ENCODE data around the gene EIF4G3.
"Not testable (repeated sequence)": the region's sequence is repeated elsewhere in the genome, so short reads cannot be mapped to it uniquely, and the experiment has no call there.

EIF4G3 gene

DNA sequence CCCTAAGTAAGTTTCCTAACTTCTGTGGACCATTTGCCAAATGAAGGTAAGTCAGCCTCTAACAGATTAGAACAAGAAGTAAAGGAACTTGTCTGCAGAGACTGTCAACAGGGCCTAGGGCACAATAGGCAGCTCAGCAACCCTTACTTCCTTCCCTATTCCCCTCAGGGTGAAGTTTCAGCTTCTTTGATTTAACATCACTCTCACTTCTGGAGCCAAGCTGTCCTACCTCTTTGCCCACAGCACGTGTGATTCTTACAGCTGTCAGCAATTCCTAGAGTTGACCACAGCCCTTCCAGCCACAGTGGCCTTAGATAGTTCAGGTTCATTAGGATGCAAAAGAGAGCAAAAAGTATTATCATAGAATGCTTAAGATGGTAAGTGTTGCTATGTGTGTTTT lies 7.6 kb upstream of the EIF4G3 start:
- DNase-seq (ENCODE audit: low read depth) = no peak

DNA sequence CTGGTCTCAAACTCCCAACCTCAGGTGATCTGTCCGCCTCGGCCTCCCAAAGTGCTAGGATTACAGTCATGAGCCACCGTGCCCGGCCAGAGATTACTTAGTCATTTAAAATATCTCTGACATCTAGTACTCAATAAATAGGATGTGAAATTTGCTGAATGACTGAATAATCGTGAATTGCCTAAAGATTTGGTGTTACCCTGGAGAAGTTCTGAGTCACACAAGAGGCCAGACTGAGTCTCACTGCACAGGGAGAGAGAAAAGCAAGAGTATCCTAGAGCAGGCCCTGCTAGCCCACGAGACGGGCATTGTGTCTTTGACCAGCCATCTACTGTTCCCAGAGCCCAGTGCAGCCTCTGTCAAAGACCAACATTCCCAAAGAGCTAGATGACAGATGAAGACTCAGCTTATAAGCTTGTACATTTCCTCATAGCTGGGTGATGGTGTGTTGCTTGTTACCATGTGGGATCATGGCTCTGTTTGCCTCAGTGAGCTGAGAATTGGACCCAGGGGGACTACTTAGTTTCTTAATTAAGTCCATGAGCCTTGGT lies 5.6 kb upstream of the EIF4G3 start:
- DNase-seq (ENCODE audit: low read depth) = peak; percentile 67

GRCh38 chr1:21178271-21178670 lies 1.6 kb upstream of the EIF4G3 start:
- DNase-seq (ENCODE audit: low read depth) = not testable (repeated sequence)

DNA sequence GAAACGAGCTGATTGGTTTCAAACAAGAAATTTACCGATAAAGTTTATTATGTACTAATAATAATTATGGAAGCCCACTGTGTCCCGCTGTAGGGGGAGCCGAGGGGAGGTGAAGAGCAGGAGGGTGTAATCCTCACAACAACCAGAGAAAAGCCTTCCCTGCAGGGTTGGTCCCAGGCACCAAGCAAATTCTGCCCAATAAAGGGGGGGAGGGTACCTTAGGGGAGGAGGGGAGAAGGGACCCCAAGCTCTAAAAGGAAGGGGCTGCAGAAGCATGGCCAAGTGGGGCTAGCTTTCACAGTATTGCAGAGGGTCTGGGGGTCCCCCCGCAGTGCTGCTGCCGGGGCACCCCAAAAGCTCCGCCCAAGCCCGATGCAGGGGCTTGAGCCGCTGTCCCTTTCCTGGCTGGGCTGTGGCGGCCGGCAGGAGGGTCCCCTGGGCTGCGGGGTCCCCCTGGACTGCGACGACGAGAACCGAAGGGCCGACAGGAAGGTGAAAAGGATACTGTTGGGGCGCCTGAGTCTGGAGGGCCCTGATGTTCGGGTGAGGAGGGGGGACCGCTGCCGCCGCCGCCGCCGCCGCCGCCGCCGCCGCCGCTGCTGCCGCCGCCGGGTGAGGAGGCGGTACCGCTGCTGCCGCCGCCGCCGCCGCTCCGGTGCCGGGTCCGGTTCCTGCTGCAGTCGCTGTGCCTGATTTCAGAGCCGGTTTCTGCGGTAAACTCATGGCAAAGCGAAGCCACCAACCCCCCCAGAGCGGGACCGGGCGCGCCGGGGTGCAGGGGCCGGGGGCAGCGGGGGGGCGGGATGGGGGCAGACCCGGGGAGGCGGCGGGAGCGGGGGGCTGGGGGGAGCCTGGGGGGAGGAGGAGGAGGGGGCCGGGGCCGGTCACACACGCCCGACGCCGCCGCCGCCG lies 771 bp downstream of the EIF4G3 start:
- no peak for DNase-seq (ENCODE audit: low read depth)

- peak; percentile 31 for DNase-seq (ENCODE audit: low read depth)
Observed at GRCh38 chr1:21175324-21175669, 1.4 kb downstream of the EIF4G3 start.

- DNase-seq (ENCODE audit: low read depth) = peak; percentile 79
Observed at GRCh38 chr1:21174654-21175323, 1.9 kb downstream of the EIF4G3 start.

DNA sequence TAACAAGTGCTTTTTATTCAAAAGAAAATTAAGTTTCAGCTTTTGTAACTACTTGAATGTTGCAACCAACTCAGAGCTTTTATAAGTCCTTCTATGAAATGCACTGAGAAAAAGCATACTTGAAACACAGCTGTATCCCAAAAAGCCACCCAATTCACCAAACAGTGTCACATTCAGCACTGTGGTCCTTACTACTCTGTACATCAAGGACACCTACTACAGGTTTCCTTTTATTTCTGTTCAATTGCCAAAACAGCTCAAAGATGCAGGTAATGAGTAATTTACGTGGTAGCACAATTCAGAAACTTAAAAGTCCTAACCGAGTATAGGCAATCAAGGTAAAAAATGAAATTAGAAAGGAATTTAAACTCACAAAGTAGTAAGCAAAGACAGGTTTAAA lies 2.5 kb downstream of the EIF4G3 start:
- DNase-seq (ENCODE audit: low read depth) = no peak

DNA sequence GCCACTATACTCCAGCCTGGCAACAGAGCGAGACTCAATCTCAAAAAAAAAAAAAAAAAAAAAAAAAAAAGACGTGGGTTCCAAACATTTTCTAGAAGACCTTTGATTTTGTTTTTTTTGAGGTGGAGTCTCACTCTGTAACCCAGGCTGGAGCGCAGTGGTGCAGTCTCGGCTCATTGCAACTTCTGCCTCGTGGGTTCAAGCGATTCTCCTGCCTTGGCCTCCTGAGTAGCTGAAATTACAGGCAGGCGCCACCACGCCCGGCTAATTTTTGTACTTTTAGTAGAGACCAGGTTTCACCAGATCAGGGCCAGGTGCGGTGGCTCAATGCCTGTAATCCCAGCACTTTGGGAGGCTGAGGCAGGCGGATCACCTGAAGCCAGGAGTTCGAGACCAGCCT lies 3.6 kb downstream of the EIF4G3 start:
- DNase-seq (ENCODE audit: low read depth) = not testable (repeated sequence)

- DNase-seq (ENCODE audit: low read depth) = peak; percentile 77
Observed at GRCh38 chr1:21170837-21171236, 5.9 kb downstream of the EIF4G3 start.

DNA sequence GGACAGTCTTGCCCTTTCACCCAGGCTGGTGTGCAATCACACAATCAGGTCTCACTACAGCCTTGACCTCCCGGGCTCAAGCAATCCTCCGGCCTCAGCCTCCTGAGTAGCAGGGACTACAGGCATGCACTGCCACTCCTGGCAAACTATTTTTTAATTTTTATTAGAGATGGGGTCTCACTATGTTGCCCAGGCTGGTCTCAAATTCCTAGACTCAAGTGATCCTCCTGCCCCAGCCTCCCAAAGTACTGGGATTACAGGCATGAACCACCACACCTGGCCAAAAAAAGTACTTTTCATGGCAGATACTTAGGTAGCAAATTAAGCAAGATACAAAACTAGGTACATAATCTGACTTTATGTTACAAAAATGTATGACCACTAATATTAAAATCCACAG lies 8.3 kb downstream of the EIF4G3 start:
- no peak for DNase-seq (ENCODE audit: low read depth)

DNA sequence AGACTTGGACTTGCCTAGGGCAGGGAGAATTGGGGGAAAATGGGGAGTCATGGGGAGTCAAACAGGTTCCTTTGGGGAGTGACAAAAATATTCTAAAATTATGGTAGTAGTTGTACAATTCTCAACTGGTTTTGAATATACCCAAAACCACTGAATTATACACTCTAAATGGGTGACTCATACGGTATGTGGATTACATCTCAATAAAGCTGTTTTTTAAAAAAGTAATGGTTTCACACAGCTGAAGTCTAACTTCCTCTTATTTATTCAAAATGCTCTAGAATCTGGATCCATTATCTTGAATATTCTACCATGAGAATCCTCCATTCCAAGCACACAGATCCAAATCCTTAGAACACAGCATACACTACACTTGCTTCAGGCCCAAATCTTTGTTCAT lies 11.1 kb downstream of the EIF4G3 start:
- no peak for DNase-seq (ENCODE audit: low read depth)

GRCh38 chr1:21165076-21165475 lies 11.6 kb downstream of the EIF4G3 start:
- peak; percentile 63 for DNase-seq (ENCODE audit: low read depth)

DNA sequence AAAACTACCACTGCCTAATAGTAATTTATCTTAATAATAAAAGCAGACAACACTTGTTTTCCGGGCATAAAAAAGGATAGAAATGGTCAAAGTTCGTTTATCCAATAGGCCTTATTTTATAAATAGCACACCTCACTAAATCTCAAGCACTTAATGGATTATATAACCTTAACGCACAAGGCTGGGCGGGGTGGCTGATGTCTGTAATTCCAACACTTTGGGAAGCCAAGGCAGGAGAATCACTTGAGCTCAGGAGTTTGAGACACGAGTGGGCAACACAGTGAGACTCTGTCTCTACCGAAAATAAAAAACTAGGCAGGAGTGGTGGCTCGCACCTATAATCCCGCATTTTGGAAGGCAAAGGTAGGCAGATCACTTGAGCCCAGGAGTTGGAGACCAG lies 12.4 kb downstream of the EIF4G3 start:
- no peak for DNase-seq (ENCODE audit: low read depth)

GRCh38 chr1:21162740-21163464 lies 13.8 kb downstream of the EIF4G3 start:
- no peak for DNase-seq (ENCODE audit: low read depth)

- DNase-seq (ENCODE audit: low read depth) = no peak
Observed at GRCh38 chr1:21161842-21162241, 14.9 kb downstream of the EIF4G3 start.

- no peak for DNase-seq (ENCODE audit: low read depth)
Observed at GRCh38 chr1:21160263-21160796, 16.4 kb downstream of the EIF4G3 start.

DNA sequence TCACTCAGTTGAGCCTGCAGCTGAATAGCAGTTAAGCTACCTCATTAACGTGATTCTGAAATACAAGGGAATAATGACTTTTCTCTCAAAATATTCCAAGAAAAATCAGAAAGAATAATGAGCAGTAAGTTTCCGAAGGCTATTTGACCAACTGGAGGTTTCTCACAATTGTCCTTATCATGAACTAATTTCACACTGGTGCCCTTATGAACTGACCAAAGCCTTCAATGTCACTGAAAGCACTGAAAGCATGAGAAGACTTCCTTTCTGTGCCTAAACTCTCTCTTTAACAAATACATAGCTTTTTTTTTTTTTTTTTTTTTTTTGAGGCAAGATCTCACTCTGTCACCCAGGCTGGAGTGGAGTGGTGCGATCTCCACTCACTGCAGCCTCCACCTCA lies 18.8 kb downstream of the EIF4G3 start:
- no peak for DNase-seq (ENCODE audit: low read depth)

GRCh38 chr1:21157054-21157453 lies 19.6 kb downstream of the EIF4G3 start:
- no peak for DNase-seq (ENCODE audit: low read depth)

DNA sequence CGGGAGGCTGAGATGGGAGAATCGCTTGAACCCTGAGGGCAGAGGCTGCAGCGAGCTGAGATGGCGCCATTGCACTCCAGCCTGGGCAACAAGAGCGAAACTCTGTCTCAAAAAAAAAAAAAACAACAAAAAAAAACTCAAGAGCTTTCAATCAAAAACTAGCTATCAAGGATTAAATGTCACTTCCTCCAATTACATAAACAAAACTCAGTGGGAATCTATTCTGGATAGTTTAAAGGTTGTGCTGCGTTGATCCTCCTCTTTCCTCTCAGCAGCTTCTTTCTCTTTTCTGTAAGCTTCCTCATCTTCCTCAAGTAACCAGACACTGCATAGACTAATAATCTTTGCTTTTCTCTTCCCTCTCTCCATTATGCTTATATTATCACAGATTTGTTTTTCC lies 20.7 kb downstream of the EIF4G3 start:
- DNase-seq (ENCODE audit: low read depth) = no peak

- no peak for DNase-seq (ENCODE audit: low read depth)
Observed at GRCh38 chr1:21154717-21155116, 22.0 kb downstream of the EIF4G3 start.

DNA sequence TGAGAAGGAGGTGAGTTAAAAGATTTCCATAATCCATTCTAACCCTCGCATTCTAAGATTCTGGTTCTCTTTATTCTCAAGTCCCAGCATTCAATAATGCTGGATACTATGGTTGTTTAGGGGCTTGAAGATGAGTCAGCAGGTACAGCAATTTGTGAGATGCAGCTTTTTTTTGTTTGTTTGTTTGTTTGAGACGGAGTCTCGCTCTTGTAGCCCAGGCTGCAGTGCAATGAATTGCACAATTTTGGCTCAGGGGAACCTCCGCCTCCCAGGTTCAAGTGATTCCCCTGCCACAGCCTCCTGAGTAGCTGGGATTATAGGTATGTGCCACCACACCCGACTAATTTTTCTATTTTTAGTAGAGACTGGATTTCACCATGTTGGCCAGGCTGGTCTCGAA lies 23.3 kb downstream of the EIF4G3 start:
- no peak for DNase-seq (ENCODE audit: low read depth)

DNA sequence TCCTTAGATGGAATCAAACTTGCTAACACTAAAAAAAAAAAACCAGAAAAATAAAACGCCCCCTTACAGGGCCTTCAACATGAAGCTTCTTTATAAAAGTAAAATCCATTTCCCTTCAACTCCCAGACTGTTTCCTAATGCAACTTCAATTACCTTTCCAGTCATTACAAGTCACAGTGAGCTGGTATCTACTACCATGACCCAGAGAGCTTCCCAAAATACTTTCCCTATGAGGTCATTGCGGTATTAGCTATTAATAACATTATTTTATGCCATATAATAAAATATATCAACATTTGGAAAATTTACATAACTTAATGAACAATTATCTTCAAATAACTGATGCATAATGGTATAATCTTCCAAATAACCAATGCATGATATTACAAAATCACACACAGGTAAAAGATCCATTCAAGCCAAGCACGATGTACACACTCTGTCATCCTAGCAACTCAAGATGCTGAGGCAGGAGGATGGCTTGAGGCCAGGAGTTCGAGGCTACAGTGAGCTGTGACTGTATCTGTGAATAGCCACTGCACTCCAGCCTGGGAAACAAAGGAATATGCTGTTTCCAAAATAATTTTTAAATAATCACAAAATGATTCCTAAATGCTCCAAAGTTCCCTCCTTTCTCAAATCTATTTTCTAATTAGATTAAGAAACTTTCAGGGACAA lies 24.1 kb downstream of the EIF4G3 start:
- no peak for DNase-seq (ENCODE audit: low read depth)

Data from fibroblast of gingiva (primary cell).